OCI-LY1 (cell line): ENCODE measurements around the gene NALCN.

ENCODE experiments used
- CTCF ChIP-seq: fragments of 200-600 bp; sonication (generic), shearing (Covaris generic); IDR thresholded peaks from 2 replicates; pipeline ENCODE4 v1.5.1; 2017; ENCODE audit warnings: mild to moderate bottlenecking, antibody characterized with exemption, low read length, moderate library complexity, mixed read lengths
- EZH2 ChIP-seq: fragments of 200-600 bp; sonication (generic), shearing (Covaris generic); IDR thresholded peaks from 2 replicates; pipeline ENCODE4 v1.8.0; 2017; ENCODE audit warnings: borderline replicate concordance, mixed run types, mild to moderate bottlenecking, antibody characterized with exemption, low read length, moderate library complexity, mixed read lengths

DNA sequence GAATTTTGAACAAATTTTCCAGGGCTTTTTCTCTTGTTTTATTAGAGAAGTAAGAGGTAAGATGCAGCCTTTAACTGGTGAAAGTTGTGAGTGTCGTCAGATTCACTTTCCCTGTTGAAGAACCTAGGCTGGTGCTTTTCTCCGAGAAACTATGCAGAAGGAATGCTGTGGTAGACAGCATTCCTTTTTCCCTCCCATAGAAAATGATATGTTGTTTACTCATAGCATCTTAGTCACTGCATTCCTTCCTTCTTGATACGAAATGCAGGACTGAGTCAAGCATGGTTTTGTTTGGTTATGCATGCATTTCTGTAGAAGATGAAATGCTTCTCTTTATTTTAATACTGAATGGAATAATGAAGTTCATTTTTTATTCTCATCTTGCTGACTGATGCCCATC is 39.6 kb upstream of the NALCN start:
- no peak for TF ChIP-seq CTCF
- TF ChIP-seq EZH2 = no peak
